GM21737 (cell line): ENCODE measurements around the gene SRPK3.
"Not testable (repeated sequence)": the region's sequence is repeated elsewhere in the genome, so short reads cannot be mapped to it uniquely, and the experiment has no call there.

Source experiments
- ATAC-seq: cut with Tn5 transposase; IDR thresholded peaks from one replicate; pipeline ENCODE4 v1.9.1; 2021; ENCODE audit warnings: mild to moderate bottlenecking, moderate library complexity; ENCODE audit not compliant: unreplicated experiment

Gene SRPK3

GRCh38 chrX:153744210-153745066 lies 36.4 kb upstream of the SRPK3 start:
- no peak for ATAC-seq

- not testable (repeated sequence) for ATAC-seq
These were observed 35.8 kb upstream of the SRPK3 start for GRCh38 chrX:153745067-153745433.

GRCh38 chrX:153746359-153746758 lies 34.5 kb upstream of the SRPK3 start:
- ATAC-seq, result no peak

GRCh38 chrX:153746991-153747390 lies 33.9 kb upstream of the SRPK3 start:
- ATAC-seq, result not testable (repeated sequence)

GRCh38 chrX:153749017-153749416 lies 31.8 kb upstream of the SRPK3 start:
- ATAC-seq, result not testable (repeated sequence)

DNA sequence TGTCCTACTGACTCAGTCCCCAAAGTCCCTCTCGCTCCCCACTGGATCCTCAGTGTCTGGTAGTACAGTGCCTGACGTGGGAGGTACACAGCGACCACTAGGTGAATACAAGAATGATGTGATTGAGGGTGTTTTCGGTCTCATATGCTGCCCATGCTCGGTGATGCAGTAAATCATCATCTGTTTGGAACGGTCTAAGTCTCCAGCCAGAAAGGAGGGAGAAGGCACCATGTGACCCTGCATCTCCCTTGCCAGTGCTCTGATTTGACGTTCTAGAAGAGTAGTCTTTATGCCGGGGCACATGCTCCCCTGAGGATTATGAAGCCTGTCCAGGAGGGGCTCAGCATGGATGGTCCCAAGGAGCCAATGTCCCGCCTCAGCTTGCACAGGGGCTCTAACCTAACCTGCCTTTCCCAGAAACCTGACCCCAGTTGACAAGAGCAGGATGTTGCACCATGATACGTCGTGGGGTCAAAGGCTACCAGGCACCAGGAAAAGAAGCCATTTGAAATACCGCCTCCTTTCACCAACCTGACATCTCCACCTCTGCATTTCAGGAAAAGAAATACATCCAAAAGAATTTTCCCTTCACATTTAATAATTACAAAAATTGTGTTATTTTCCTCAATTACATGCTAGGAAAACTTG lies 30.6 kb upstream of the SRPK3 start:
- ATAC-seq, result no peak

- ATAC-seq, result no peak
These were observed 25.7 kb upstream of the SRPK3 start for GRCh38 chrX:153755136-153755535.

DNA sequence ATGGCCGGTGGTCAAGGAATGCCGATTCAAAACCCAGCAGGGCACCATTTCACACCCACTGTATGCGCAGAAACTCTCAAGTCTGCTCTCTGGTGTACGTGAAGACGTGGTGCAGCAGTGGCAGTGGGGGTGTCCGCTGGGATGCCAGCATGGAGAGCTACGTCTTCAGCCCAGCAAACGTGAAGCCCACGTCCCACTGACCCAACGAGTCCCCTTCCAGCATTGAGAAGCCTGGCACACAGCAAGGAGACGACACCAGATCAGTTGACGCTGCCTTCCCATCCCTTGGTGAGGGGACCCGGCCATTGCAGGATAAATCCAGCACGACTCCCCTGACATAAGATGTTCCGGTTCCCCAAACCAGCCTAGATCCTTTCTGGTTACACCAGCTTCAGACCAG lies 19.0 kb upstream of the SRPK3 start:
- ATAC-seq, result no peak

- no peak for ATAC-seq
These were observed 18.1 kb upstream of the SRPK3 start for GRCh38 chrX:153762626-153763173.

GRCh38 chrX:153763298-153763932 lies 17.4 kb upstream of the SRPK3 start:
- no peak for ATAC-seq

- no peak for ATAC-seq
These were observed 16.7 kb upstream of the SRPK3 start, which contains the start of gene PLXNB3 for GRCh38 chrX:153763989-153764755. PLXNB3 (plus strand) TSS chrX:153764249; CDS start chrX:153765536, 1,287 bp downstream.

DNA sequence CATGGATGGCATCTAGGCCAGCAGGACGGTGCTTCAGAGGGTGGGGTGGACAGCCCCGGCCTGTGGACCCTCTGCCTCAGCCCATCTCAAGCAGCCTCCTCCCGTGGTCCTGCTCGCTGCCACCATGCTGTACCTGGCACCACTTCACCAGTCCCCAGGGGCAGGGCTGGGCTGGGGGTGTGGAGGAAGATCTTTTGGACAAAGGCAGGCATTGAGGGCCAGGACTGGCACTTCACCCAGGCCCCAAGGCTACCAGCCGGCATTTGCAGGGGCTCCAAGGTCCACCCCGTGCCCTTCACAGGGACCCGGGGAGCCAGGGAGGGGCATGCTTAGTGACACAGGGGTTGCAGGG lies 16.1 kb upstream of the SRPK3 start:
- ATAC-seq, result no peak

DNA sequence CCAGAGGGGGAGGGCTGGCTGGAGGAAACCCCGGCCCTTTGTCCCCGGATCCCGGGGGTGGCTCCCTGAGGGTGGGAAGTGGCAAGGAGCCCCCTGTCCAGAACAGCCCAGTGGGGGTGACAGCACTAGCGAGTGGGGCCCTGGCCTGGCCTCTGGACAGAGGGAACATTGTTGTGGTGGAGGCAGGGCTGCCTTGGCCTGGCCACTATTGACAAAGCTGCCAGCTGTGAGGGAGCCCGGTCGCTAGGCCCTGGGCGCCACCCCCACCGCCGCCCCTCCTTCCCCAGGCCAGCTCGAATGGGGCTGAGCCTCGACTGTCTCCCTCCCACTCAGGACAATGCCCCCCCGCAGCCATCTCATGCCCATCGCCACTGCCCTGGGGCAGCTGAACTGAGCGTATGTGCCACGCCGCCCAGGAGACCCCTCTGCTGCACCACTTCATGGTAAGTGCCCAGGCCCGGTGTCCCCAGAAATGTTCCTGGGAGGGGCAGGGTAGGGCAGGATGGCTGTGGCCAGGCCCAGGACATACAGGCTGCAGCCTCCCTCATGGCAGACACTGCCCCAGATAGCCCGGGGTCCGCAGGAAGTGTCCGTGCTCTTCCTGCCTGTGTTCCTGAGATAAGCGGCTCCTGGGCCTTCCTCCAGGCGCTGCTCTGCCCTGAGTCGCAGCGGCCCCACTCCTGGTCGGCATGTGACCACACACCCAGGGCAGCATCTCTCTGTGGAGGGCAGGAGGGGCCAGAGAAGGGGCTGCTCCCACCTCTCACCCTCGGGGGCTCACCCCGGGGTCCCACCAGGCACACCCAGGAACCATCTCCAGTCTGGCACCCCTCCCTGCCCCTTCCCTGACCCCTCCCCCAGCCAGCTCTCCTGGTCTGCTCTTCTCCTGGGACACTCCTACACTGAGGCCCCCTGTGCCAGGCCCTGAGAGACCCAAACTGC lies 15.4 kb upstream of the SRPK3 start:
- no peak for ATAC-seq

- ATAC-seq, result no peak
These were observed 14.6 kb upstream of the SRPK3 start for GRCh38 chrX:153766098-153766817.

DNA sequence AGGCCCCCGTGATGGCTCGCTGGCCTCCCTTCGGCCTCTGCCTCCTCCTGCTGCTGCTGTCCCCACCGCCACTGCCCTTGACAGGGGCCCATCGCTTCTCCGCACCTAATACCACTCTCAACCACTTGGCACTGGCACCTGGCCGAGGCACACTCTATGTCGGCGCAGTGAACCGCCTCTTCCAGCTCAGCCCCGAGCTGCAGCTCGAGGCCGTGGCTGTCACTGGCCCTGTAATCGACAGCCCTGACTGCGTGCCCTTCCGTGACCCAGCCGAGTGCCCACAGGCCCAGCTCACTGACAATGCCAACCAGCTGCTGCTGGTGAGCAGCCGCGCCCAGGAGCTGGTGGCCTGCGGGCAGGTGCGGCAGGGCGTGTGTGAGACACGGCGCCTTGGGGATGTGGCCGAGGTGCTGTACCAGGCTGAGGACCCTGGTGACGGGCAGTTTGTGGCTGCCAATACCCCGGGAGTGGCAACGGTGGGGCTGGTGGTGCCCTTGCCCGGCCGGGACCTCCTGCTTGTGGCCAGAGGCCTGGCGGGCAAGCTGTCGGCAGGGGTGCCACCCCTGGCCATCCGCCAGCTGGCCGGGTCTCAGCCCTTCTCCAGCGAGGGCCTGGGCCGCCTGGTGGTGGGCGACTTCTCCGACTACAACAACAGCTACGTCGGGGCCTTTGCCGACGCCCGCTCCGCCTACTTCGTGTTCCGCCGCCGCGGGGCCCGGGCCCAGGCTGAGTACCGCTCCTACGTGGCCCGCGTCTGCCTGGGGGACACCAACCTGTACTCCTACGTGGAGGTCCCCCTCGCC lies 13.8 kb upstream of the SRPK3 start:
- ATAC-seq, result no peak

DNA sequence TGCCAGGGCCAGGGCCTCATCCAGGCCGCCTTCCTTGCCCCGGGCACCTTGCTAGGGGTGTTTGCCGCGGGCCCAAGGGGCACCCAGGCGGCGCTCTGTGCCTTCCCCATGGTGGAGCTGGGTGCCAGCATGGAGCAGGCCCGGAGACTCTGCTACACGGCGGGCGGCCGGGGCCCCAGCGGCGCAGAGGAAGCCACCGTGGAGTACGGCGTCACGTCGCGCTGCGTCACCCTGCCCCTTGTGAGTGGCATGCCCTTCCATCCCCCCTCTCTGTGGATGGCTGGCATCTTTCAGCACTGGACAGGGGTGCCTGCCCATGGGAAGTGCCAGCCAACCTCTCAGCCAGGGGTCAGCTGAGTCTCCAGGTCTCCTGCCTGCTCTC lies 13.2 kb upstream of the SRPK3 start:
- no peak for ATAC-seq

- no peak for ATAC-seq
These were observed 12.3 kb upstream of the SRPK3 start for GRCh38 chrX:153768311-153769157.
